ENCODE measurements around the gene SLC25A43. TPM values are rescaled to one million over a fixed set of nuclear protein-coding genes. Genes with fewer than 3 reads are reported as not detected.
A peak's percentile ranks its signal among the peaks of the same experiment; 100 is the strongest.

The SLC25A43 gene
- polyA plus RNA-seq, 1 of the 3 experiments (the other 2 are of a cell fraction): 13.2 TPM

DNA sequence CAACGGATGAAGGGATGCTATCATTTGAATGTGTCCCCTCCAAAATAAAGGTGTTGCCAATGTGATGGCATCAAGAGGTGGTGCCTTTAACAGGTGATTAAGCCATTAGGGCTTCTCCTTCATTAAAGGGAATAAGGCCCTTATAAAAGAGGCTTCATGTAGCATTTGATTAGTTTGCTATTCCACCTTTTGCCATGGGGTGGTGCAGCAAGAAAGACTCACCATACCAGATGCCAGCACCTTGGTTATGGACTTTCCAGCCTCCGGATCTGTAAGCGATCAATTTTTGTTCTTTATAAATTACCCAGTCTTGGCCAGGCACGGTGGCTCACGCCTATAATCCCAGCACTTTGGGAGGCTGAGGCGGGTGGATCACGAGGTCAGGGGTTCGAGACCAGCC, 7.9 kb upstream of the SLC25A43 start:
- H3K4me2 ChIP-seq: no peak overlapping the region
- ChIA-PET CTCF (interaction anchor here (1.2 kb wide), 1 partner anchor 16 kb away, joined by 3 read pairs; no protein-coding TSS in a partner anchor), POLR2A (no interaction called here)
- H3K79me2 ChIP-seq (ENCODE audit: insufficient read depth): no peaks in the 10 kb centered on the region
- 12% methylated on average over 8 of the region's 8 CpGs for WGBS (ENCODE audit: low lambda C conversion rate)
- H3K9ac ChIP-seq: no peak overlapping the region
- H3K27ac ChIP-seq (ENCODE audit: low read depth in 2 of 2, low read length in 1 of 2): no peak overlapping the region
- H3K36me3 ChIP-seq (replicated peaks in 1 of 2; ENCODE audit: control insufficient read depth in 1 of 2, insufficient read depth in 2 of 2, low read length in 1 of 2): no peaks in the 10 kb centered on the region
- H3F3A ChIP-seq (replicated peaks; ENCODE audit: insufficient read depth): no peaks in the 10 kb centered on the region
- peak; percentile 26 for DNase-seq
- TF ChIP-seq, protein P1, sequence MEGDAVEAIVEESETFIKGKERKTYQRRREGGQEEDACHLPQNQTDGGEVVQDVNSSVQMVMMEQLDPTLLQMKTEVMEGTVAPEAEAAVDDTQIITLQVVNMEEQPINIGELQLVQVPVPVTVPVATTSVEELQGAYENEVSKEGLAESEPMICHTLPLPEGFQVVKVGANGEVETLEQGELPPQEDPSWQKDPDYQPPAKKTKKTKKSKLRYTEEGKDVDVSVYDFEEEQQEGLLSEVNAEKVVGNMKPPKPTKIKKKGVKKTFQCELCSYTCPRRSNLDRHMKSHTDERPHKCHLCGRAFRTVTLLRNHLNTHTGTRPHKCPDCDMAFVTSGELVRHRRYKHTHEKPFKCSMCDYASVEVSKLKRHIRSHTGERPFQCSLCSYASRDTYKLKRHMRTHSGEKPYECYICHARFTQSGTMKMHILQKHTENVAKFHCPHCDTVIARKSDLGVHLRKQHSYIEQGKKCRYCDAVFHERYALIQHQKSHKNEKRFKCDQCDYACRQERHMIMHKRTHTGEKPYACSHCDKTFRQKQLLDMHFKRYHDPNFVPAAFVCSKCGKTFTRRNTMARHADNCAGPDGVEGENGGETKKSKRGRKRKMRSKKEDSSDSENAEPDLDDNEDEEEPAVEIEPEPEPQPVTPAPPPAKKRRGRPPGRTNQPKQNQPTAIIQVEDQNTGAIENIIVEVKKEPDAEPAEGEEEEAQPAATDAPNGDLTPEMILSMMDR (IDR thresholded peaks at IDR 0.05): peak; percentile 47; the same call in 1 of the 2 replicates
- TF ChIP-seq POLR2AphosphoS5 (IDR thresholded peaks at IDR 0.05; ENCODE audit: low read depth, low read length) (no peak), RAD21 (IDR thresholded peaks at IDR 0.05; ENCODE audit: low read length) (peak; percentile 10; the same call in 1 of the 2 replicates)
- H2AFZ ChIP-seq (ENCODE audit: low read depth): no peak overlapping the region
- H3K4me3 ChIP-seq (ENCODE audit: low read depth in 2 of 2, low read length in 1 of 2): no peak overlapping the region
- H4K20me1 ChIP-seq (ENCODE audit: insufficient read depth): no peaks in the 10 kb centered on the region
- H3K9me3 ChIP-seq: no peaks in the 10 kb centered on the region
- no peaks in the 10 kb centered on the region for H3K9me2 ChIP-seq
- no peaks in the 10 kb centered on the region for H3K4me1 ChIP-seq (ENCODE audit: control insufficient read depth in 1 of 2, insufficient read depth in 2 of 2, low read depth in 1 of 2, low read length in 1 of 2)
- no peaks in the 10 kb centered on the region; the same call in 1 of the 2 replicates for H3K27me3 ChIP-seq (ENCODE audit: insufficient read depth)

- POLR2A ChIA-PET: no interaction called here
- CTCF ChIA-PET: interaction anchor here (1.0 kb wide), 1 partner anchor 11 kb away, joined by 3 read pairs; no protein-coding TSS in a partner anchor
- no peaks in the 10 kb centered on the region for H3K9me2 ChIP-seq
Measured at GRCh38 chrX:119393144-119393543, 6.0 kb upstream of the SLC25A43 start.

More at GRCh38 chrX:119393144-119393543, 6.0 kb upstream of the SLC25A43 start:
- Histone ChIP-seq H4K20me1 (ENCODE audit: insufficient read depth) (no peaks in the 10 kb centered on the region), H2AFZ (ENCODE audit: low read depth) (no peak overlapping the region), H3K4me2 (no peak overlapping the region), H3K79me2 (ENCODE audit: insufficient read depth) (no peaks in the 10 kb centered on the region), H3K27ac (ENCODE audit: low read depth in 2 of 2, low read length in 1 of 2) (no peak overlapping the region), H3K27me3 (ENCODE audit: insufficient read depth) (no peaks in the 10 kb centered on the region; the same call in 1 of the 2 replicates), H3K36me3 (replicated peaks in 1 of 2; ENCODE audit: control insufficient read depth in 1 of 2, insufficient read depth in 2 of 2, low read length in 1 of 2) (no peaks in the 10 kb centered on the region), H3K9me3 (no peaks in the 10 kb centered on the region), H3K9ac (no peak overlapping the region), H3K4me1 (ENCODE audit: control insufficient read depth in 1 of 2, insufficient read depth in 2 of 2, low read depth in 1 of 2, low read length in 1 of 2) (no peaks in the 10 kb centered on the region), H3F3A (replicated peaks; ENCODE audit: insufficient read depth) (no peaks in the 10 kb centered on the region), H3K4me3 (ENCODE audit: low read depth in 2 of 2, low read length in 1 of 2) (no peak overlapping the region)
- WGBS (ENCODE audit: low lambda C conversion rate): 30% methylated on average over 2 of the region's 2 CpGs
- TF ChIP-seq CHD2 (IDR thresholded peaks at IDR 0.05; ENCODE audit: low read length, partially characterized antibody): no peak
- TF ChIP-seq, protein P2, sequence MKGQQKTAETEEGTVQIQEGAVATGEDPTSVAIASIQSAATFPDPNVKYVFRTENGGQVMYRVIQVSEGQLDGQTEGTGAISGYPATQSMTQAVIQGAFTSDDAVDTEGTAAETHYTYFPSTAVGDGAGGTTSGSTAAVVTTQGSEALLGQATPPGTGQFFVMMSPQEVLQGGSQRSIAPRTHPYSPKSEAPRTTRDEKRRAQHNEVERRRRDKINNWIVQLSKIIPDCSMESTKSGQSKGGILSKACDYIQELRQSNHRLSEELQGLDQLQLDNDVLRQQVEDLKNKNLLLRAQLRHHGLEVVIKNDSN (IDR thresholded peaks at IDR 0.05; ENCODE audit: borderline replicate concordance, low read depth): no peak
- no peak for TF ChIP-seq EZH2phosphoT487 (IDR thresholded peaks at IDR 0.05; ENCODE audit: borderline replicate concordance, low read depth)
- TF ChIP-seq RFX5 (IDR thresholded peaks at IDR 0.05; ENCODE audit: low read length): no peak
- no peak for TF ChIP-seq SMC3 (IDR thresholded peaks at IDR 0.05; ENCODE audit: low read depth, low read length)
- no peak for TF ChIP-seq MEF2A (IDR thresholded peaks at IDR 0.05; ENCODE audit: borderline replicate concordance, low read depth)
- TF ChIP-seq, protein P3, sequence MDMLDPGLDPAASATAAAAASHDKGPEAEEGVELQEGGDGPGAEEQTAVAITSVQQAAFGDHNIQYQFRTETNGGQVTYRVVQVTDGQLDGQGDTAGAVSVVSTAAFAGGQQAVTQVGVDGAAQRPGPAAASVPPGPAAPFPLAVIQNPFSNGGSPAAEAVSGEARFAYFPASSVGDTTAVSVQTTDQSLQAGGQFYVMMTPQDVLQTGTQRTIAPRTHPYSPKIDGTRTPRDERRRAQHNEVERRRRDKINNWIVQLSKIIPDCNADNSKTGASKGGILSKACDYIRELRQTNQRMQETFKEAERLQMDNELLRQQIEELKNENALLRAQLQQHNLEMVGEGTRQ (IDR thresholded peaks at IDR 0.05; ENCODE audit: borderline replicate concordance, low read depth, low read length): no peak
- no peak for TF ChIP-seq TCF12 (IDR thresholded peaks at IDR 0.05)
- no peak for TF ChIP-seq ELF1 (IDR thresholded peaks at IDR 0.05)
- TF ChIP-seq NRF1 (IDR thresholded peaks at IDR 0.05; ENCODE audit: low read depth, low read length): no peak
- no peak for TF ChIP-seq TEAD4 (IDR thresholded peaks at IDR 0.05; ENCODE audit: borderline replicate concordance, insufficient read depth)
- no peak for TF ChIP-seq RXRA (IDR thresholded peaks at IDR 0.05; ENCODE audit: borderline replicate concordance, low read depth)
- TF ChIP-seq, protein P4, sequence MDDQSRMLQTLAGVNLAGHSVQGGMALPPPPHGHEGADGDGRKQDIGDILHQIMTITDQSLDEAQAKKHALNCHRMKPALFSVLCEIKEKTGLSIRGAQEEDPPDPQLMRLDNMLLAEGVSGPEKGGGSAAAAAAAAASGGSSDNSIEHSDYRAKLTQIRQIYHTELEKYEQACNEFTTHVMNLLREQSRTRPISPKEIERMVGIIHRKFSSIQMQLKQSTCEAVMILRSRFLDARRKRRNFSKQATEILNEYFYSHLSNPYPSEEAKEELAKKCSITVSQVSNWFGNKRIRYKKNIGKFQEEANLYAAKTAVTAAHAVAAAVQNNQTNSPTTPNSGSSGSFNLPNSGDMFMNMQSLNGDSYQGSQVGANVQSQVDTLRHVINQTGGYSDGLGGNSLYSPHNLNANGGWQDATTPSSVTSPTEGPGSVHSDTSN (IDR thresholded peaks at IDR 0.05): no peak
- no peak for DNase-seq
